ENCODE measurements around the gene LRRC8D. TPM values are rescaled to one million over a fixed set of nuclear protein-coding genes. Genes with fewer than 3 reads are reported as not detected.

The LRRC8D gene
- total RNA-seq, 2 experiments from 2014 or later = 14.4 to 15.0 TPM

GRCh38 chr1:89808441-89809117, 12.3 kb upstream of the LRRC8D start:
- no peaks in the 10 kb centered on the region for H3K4me1 Mint-ChIP-seq (ENCODE audit: low read depth)
- no peak overlapping the region for H3K27ac Mint-ChIP-seq
- DNase-seq = no peak
- intact Hi-C loops (cut with micrococcal nuclease) = no loop called here
- H3K27me3 Mint-ChIP-seq (ENCODE audit: low read depth) = peaks cover 3% of the 10 kb centered on the region
- no peaks in the 10 kb centered on the region for H3K36me3 Mint-ChIP-seq (ENCODE audit: low read depth)
- H3K4me3 Mint-ChIP-seq = no peak overlapping the region
- CTCF ChIA-PET = interaction anchor here (0.7 to 2.1 kb wide), 5 partner anchors 18 to 178 kb away, joined by 3 to 9 read pairs (median 3); no protein-coding TSS in a partner anchor
- H3K9me3 Mint-ChIP-seq = no peaks in the 10 kb centered on the region

GRCh38 chr1:89809556-89809955, 11.3 kb upstream of the LRRC8D start:
- Mint-ChIP-seq H3K9me3 (no peaks in the 10 kb centered on the region), H3K4me1 (ENCODE audit: low read depth) (no peaks in the 10 kb centered on the region), H3K27me3 (ENCODE audit: low read depth) (peaks cover 3% of the 10 kb centered on the region), H3K27ac (no peak overlapping the region), H3K4me3 (no peak overlapping the region), H3K36me3 (ENCODE audit: low read depth) (no peaks in the 10 kb centered on the region)
- CTCF ChIA-PET = interaction anchor here (1.1 to 2.1 kb wide), 4 partner anchors 23 to 177 kb away, joined by 3 to 9 read pairs (median 6); no protein-coding TSS in a partner anchor
- DNase-seq = no peak
- intact Hi-C loops (cut with micrococcal nuclease) = no loop called here

- Mint-ChIP-seq H3K4me3 (no peak overlapping the region), H3K27me3 (ENCODE audit: low read depth) (peaks cover 3% of the 10 kb centered on the region), H3K9me3 (no peaks in the 10 kb centered on the region), H3K36me3 (ENCODE audit: low read depth) (no peaks in the 10 kb centered on the region), H3K27ac (no peak overlapping the region), H3K4me1 (ENCODE audit: low read depth) (no peaks in the 10 kb centered on the region)
- no peak for DNase-seq
- intact Hi-C loops (cut with micrococcal nuclease) = no loop called here
- CTCF ChIA-PET = no interaction called here
Measured at GRCh38 chr1:89810302-89810701, 10.5 kb upstream of the LRRC8D start.

- CTCF ChIA-PET = no interaction called here
- H3K4me1 Mint-ChIP-seq (ENCODE audit: low read depth) = peaks cover 4% of the 10 kb centered on the region
- DNase-seq = no peak
- intact Hi-C loops (cut with micrococcal nuclease) = no loop called here
- no peaks in the 10 kb centered on the region for H3K9me3 Mint-ChIP-seq
- no peak overlapping the region for H3K4me3 Mint-ChIP-seq
- no peak overlapping the region for H3K27ac Mint-ChIP-seq
- peaks cover 3% of the 10 kb centered on the region for H3K27me3 Mint-ChIP-seq (ENCODE audit: low read depth)
- H3K36me3 Mint-ChIP-seq (ENCODE audit: low read depth) = no peaks in the 10 kb centered on the region
Measured at GRCh38 chr1:89810880-89811279, 10.0 kb upstream of the LRRC8D start.

DNA sequence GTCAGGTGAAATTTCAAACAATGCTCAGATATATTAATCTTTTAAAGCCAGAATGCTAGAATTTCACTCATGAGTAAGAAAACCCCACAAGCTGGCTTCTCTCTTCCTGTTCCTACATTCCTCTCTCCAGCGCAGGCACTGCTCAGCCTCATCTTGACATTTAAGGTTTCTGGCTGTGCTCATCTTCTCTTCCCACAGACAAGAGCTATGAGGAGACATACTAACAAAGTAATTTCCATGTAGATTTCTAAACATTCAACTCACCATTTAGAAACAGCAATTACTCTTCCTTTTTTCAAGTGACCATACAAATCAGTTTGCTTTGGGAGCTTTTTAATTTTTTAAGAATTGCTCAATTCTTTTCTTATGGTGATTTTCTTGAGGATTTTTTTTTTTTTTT, 7.8 kb upstream of the LRRC8D start:
- no peak overlapping the region for H3K27ac Mint-ChIP-seq
- intact Hi-C loops (cut with micrococcal nuclease) = no loop called here
- peaks cover 3% of the 10 kb centered on the region for H3K27me3 Mint-ChIP-seq (ENCODE audit: low read depth)
- CTCF ChIA-PET = interaction anchor here (0.8 kb wide), 1 partner anchor 11 kb away, joined by 3 read pairs; no protein-coding TSS in a partner anchor
- no peak for DNase-seq
- H3K36me3 Mint-ChIP-seq (ENCODE audit: low read depth) = no peaks in the 10 kb centered on the region
- H3K4me1 Mint-ChIP-seq (ENCODE audit: low read depth) = peaks cover 5% of the 10 kb centered on the region
- no peak overlapping the region for H3K4me3 Mint-ChIP-seq
- H3K9me3 Mint-ChIP-seq = no peaks in the 10 kb centered on the region

GRCh38 chr1:89815040-89815439, 5.8 kb upstream of the LRRC8D start:
- Mint-ChIP-seq H3K4me1 (ENCODE audit: low read depth) (peaks cover 16% of the 10 kb centered on the region), H3K36me3 (ENCODE audit: low read depth) (no peaks in the 10 kb centered on the region), H3K4me3 (no peak overlapping the region), H3K9me3 (no peaks in the 10 kb centered on the region), H3K27ac (no peak overlapping the region), H3K27me3 (ENCODE audit: low read depth) (no peaks in the 10 kb centered on the region)
- DNase-seq = no peak
- intact Hi-C loops (cut with micrococcal nuclease) = no loop called here
- CTCF ChIA-PET = interaction anchor here (0.7 to 1.3 kb wide), 2 partner anchors 12 to 34 kb away, joined by 3 read pairs; no protein-coding TSS in a partner anchor

GRCh38 chr1:89815611-89816010, 5.2 kb upstream of the LRRC8D start:
- intact Hi-C loops (cut with micrococcal nuclease) = no loop called here
- DNase-seq = no peak
- Mint-ChIP-seq H3K36me3 (ENCODE audit: low read depth) (no peaks in the 10 kb centered on the region), H3K4me1 (ENCODE audit: low read depth) (peaks cover 20% of the 10 kb centered on the region), H3K9me3 (no peaks in the 10 kb centered on the region), H3K27ac (no peak overlapping the region), H3K27me3 (ENCODE audit: low read depth) (no peaks in the 10 kb centered on the region), H3K4me3 (no peak overlapping the region)
- CTCF ChIA-PET = no interaction called here

DNA sequence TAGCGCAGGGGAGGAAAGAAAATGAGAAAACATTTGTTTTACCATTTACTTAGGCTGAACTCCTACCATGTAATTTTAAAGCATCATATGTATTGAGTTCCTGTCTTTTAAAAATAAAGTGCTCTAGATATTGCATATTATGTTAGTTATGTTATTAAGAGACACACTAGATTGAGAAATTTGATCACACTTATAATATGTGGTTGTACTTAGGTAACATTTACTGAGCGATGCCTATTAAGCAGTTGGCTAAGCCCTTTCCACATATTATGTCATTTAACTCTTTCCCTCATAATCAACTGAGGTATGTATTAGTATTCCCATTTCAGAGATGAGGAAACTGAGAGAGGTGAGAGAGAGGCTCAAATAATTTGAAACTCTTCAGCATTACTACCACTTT, 4.5 kb upstream of the LRRC8D start:
- H3K36me3 Mint-ChIP-seq (ENCODE audit: low read depth) = no peaks in the 10 kb centered on the region
- no peak overlapping the region for H3K4me3 Mint-ChIP-seq
- no peaks in the 10 kb centered on the region for H3K9me3 Mint-ChIP-seq
- intact Hi-C loops (cut with micrococcal nuclease) = no loop called here
- H3K4me1 Mint-ChIP-seq (ENCODE audit: low read depth) = peaks cover 20% of the 10 kb centered on the region
- H3K27me3 Mint-ChIP-seq (ENCODE audit: low read depth) = no peaks in the 10 kb centered on the region
- no peak for DNase-seq
- no peak overlapping the region for H3K27ac Mint-ChIP-seq
- CTCF ChIA-PET = no interaction called here

- Mint-ChIP-seq H3K9me3 (no peaks in the 10 kb centered on the region), H3K36me3 (ENCODE audit: low read depth) (peaks cover 4% of the 10 kb centered on the region), H3K4me1 (ENCODE audit: low read depth) (peaks cover 32% of the 10 kb centered on the region), H3K4me3 (peak overlapping the region; percentile 85), H3K27me3 (ENCODE audit: low read depth) (no peaks in the 10 kb centered on the region), H3K27ac (peak overlapping the region; percentile 26)
- CTCF ChIA-PET = interaction anchor here (1.0 to 1.8 kb wide), 3 partner anchors 20 to 26 kb away, joined by 4 to 6 read pairs (median 4); no protein-coding TSS in a partner anchor
- DNase-seq = peak; percentile 51
- intact Hi-C loops (cut with micrococcal nuclease) = loop anchor here (1.0 to 5.0 kb wide), 3 partner anchors 40 to 929 kb away; partner anchors contain the start of genes GTF2B and LRRC8C
Measured at GRCh38 chr1:89821322-89822108, 683 bp downstream of the LRRC8D start.

- Mint-ChIP-seq H3K9me3 (no peaks in the 10 kb centered on the region), H3K4me1 (ENCODE audit: low read depth) (peaks cover 32% of the 10 kb centered on the region), H3K27ac (peak overlapping the region; percentile 29), H3K4me3 (peak overlapping the region; percentile 85), H3K27me3 (ENCODE audit: low read depth) (no peaks in the 10 kb centered on the region), H3K36me3 (ENCODE audit: low read depth) (peaks cover 4% of the 10 kb centered on the region)
- intact Hi-C loops (cut with micrococcal nuclease) = loop anchor here (5.0 kb wide), 1 partner anchor 930 kb away; the partner anchor contains the start of gene GTF2B
- no peak for DNase-seq
- CTCF ChIA-PET = interaction anchor here (1.0 to 1.8 kb wide), 3 partner anchors 20 to 25 kb away, joined by 4 to 6 read pairs (median 4); no protein-coding TSS in a partner anchor
Measured at GRCh38 chr1:89822109-89822962, 1.5 kb downstream of the LRRC8D start.

DNA sequence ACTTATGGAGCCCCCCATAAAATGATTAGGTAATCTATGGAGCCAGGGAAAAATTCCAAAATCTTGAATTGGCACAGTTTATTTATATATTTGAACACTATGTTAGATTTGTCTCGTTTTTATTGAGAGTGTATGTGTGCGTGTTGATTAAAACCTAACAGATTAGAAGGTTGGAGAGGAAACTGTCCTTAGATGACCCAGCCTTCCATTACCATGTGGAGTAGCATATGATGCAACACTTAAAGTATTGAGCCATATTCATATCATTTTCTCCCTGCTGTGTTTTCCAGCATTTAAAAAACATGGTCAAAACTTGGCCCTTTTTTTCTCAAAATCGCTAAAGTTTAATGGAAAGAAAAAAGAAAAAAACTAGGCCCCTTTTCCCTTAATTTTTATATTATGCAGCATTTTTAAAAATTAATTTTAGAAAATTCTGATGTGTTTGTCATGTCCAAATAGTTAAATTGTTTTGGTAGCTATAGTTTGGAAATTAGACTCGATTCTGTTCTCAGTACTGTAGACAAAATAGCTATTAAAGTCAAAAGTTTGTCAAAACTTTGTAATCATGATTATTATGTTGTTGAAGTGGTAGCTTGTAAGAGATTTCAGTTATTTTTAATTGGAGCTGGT, 2.3 kb downstream of the LRRC8D start:
- Mint-ChIP-seq H3K36me3 (ENCODE audit: low read depth) (peaks cover 5% of the 10 kb centered on the region), H3K27ac (no peak overlapping the region), H3K27me3 (ENCODE audit: low read depth) (no peaks in the 10 kb centered on the region), H3K4me3 (no peak overlapping the region), H3K9me3 (no peaks in the 10 kb centered on the region), H3K4me1 (ENCODE audit: low read depth) (peaks cover 32% of the 10 kb centered on the region)
- intact Hi-C loops (cut with micrococcal nuclease) = loop anchor here (5.0 kb wide), 1 partner anchor 931 kb away; the partner anchor contains the start of gene GTF2B
- CTCF ChIA-PET = interaction anchor here (1.8 kb wide), 1 partner anchor 21 kb away, joined by 4 read pairs; no protein-coding TSS in a partner anchor
- no peak for DNase-seq
